Measurements from ENCODE around the gene ANLN. TPM values are rescaled to one million over a fixed set of nuclear protein-coding genes. Genes with fewer than 3 reads are reported as not detected.
A peak's percentile ranks its signal among the peaks of the same experiment; 100 is the strongest.

ANLN gene
- total and polyA plus RNA-seq, 8 donors: 0.02 to 2.3 (median 0.43) TPM

DNA sequence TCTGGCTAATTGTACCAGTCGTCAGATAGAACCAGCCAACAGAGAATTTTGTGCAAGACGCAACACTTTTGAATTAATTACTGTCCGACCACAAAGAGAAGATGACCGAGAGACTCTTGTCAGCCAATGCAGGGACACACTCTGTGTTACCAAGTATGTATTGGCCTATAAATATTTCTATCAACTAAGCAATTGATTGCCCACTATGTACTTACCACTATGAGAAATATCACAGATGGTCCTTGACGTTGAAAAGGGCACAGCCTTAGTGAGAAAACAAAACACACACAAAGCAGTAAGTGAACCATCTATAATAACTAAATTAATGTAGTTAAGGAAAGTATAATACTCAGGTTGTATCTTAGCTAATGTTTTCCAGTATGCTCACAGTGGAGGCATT, 60.0 kb downstream of the ANLN start:
- DNase-seq (peak in 1 of 6 donors; percentile 27), FAIRE-seq (no peak), ATAC-seq (peak; percentile 90 to 91 (median 91))
- Histone ChIP-seq H3K27me3 (no peaks in the 10 kb centered on the region), H3K36me3 (no peaks in the 10 kb centered on the region), H3K9me3 (no peaks in the 10 kb centered on the region), H3K4me1 (peaks cover 5 to 13% (median 5%) of the 10 kb centered on the region in 3 donors), H3K4me3 (no peak overlapping the region), H3K27ac (peak overlapping the region in 3 of 4 donors; percentile 10 to 14 (median 14))
- intact Hi-C loops (cut with DNase I): no loop called here
- TF ChIP-seq CTCF (IDR thresholded peaks at IDR 0.05): no peak
- WGBS, 2 donors: 35 to 46% methylated on average over 5 of the region's 5 CpGs

GRCh38 chr7:36453769-36454168, 64.1 kb downstream of the ANLN start:
- H3K27me3 ChIP-seq: no peaks in the 10 kb centered on the region
- no peak for TF ChIP-seq CTCF (IDR thresholded peaks at IDR 0.05)
- no peaks in the 10 kb centered on the region for H3K36me3 ChIP-seq
- H3K27ac ChIP-seq: no peak overlapping the region
- peaks cover 5 to 11% (median 5%) of the 10 kb centered on the region in 3 donors for H3K4me1 ChIP-seq
- no peaks in the 10 kb centered on the region for H3K9me3 ChIP-seq
- FAIRE-seq: no peak
- intact Hi-C loops (cut with DNase I): no loop called here
- H3K4me3 ChIP-seq: no peak overlapping the region
- ATAC-seq: no peak
- no peak for DNase-seq

DNA sequence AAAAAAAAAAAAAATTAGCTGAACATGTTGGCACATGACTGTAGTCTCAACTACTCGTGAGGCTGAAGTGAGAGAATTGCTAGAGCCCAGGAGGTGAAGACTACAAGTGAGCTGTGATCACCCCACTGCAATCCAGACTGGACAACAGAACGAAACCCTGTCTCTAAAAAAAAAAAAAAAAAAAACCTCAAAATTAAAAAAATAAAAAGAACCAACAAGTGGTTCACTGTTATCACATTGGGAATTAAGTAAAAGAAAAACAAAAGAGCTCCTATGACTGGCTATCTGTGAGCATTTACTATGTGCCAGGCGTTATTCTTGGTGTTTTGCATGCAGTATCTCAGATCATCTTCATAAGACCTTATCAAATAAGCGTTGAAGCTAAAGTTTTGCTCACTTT, 66.0 kb downstream of the ANLN start:
- no peak overlapping the region for H3K27ac ChIP-seq
- FAIRE-seq (no peak), ATAC-seq (no peak), DNase-seq (no peak)
- H3K36me3 ChIP-seq: no peaks in the 10 kb centered on the region
- WGBS, 2 donors: 90 to 91% methylated on average over 4 of the region's 4 CpGs
- H3K27me3 ChIP-seq: no peaks in the 10 kb centered on the region
- TF ChIP-seq CTCF (IDR thresholded peaks at IDR 0.05): no peak
- no peak overlapping the region for H3K4me3 ChIP-seq
- H3K9me3 ChIP-seq: no peaks in the 10 kb centered on the region
- H3K4me1 ChIP-seq: no peaks in the 10 kb centered on the region
- intact Hi-C loops (cut with DNase I): no loop called here

GRCh38 chr7:36456138-36456537, 66.5 kb downstream of the ANLN start:
- FAIRE-seq: no peak
- no peaks in the 10 kb centered on the region for H3K4me1 ChIP-seq
- DNase-seq: no peak
- 97 to 98% methylated on average over 3 of the region's 3 CpGs for WGBS, 2 donors
- H3K4me3 ChIP-seq: no peak overlapping the region
- TF ChIP-seq CTCF (IDR thresholded peaks at IDR 0.05): no peak
- ATAC-seq: no peak
- H3K27ac ChIP-seq: no peak overlapping the region
- no peaks in the 10 kb centered on the region for H3K27me3 ChIP-seq
- intact Hi-C loops (cut with DNase I): no loop called here
- no peaks in the 10 kb centered on the region for H3K36me3 ChIP-seq
- no peaks in the 10 kb centered on the region for H3K9me3 ChIP-seq

- no peak for TF ChIP-seq CTCF (IDR thresholded peaks at IDR 0.05)
- Histone ChIP-seq H3K4me3 (no peak overlapping the region), H3K27me3 (no peaks in the 10 kb centered on the region), H3K36me3 (no peaks in the 10 kb centered on the region), H3K9me3 (no peaks in the 10 kb centered on the region), H3K4me1 (no peaks in the 10 kb centered on the region), H3K27ac (no peak overlapping the region)
- WGBS, 2 donors: 90 to 91% methylated on average over 2 of the region's 2 CpGs
- intact Hi-C loops (cut with DNase I): no loop called here
- FAIRE-seq: no peak
- no peak for DNase-seq
- no peak for ATAC-seq
Observed at GRCh38 chr7:36456548-36456947, 66.9 kb downstream of the ANLN start.
